NCI-H187 treated with DMSO at 0.1 percent for 48 hours (cell line): ENCODE measurements around the gene KISS1R.
A peak's percentile ranks its signal among the peaks of the same experiment; 100 is the strongest.

Experiments used
- DNase-seq: peaks from one replicate; lab custom pipeline; 2025; lab: John Stamatoyannopoulos, UW

Gene KISS1R

DNA sequence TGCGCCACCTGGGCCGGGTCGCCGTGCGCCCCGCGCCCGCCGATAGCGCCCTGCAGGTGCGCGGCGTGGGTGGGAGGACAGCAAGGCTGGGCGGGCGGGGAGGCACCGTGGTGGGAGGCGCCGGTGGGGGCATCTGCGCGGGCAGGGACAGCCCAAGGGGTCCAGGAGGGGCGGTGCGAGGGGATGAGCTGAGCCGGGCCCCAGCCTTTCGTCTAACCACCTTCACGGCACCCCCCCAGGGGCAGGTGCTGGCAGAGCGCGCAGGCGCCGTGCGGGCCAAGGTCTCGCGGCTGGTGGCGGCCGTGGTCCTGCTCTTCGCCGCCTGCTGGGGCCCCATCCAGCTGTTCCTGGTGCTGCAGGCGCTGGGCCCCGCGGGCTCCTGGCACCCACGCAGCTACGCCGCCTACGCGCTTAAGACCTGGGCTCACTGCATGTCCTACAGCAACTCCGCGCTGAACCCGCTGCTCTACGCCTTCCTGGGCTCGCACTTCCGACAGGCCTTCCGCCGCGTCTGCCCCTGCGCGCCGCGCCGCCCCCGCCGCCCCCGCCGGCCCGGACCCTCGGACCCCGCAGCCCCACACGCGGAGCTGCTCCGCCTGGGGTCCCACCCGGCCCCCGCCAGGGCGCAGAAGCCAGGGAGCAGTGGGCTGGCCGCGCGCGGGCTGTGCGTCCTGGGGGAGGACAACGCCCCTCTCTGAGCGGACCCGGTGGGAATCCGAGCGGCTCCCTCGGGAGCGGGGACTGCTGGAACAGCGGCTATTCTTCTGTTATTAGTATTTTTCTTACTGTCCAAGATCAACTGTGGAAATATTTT lies 3.1 kb downstream of the KISS1R start:
- no peak for DNase-seq

GRCh38 chr19:924553-925086 lies 7.5 kb downstream of the KISS1R start:
- no peak for DNase-seq

DNA sequence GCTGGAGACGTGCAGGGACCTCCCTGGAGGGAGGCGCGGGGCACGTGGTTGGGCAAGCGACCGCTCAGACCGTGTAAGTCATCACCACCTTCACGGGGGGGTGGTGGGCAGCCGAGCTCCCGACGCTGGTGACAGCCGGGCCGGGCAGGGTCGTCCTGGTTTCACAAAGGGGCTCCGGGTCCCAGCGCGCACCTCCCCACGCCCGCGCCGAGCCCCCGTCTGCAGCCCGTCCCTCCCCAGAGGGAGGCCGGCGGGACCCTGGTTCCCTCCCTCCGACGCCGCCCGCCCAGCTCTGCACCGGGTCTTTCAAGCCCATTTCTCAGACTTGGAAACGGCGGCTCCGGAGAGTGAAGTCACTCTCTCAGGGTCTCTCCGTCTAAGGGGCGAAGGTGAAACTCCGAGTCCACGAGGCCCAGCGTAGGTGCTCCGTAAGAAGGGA lies 8.0 kb downstream of the KISS1R start:
- DNase-seq: no peak

DNA sequence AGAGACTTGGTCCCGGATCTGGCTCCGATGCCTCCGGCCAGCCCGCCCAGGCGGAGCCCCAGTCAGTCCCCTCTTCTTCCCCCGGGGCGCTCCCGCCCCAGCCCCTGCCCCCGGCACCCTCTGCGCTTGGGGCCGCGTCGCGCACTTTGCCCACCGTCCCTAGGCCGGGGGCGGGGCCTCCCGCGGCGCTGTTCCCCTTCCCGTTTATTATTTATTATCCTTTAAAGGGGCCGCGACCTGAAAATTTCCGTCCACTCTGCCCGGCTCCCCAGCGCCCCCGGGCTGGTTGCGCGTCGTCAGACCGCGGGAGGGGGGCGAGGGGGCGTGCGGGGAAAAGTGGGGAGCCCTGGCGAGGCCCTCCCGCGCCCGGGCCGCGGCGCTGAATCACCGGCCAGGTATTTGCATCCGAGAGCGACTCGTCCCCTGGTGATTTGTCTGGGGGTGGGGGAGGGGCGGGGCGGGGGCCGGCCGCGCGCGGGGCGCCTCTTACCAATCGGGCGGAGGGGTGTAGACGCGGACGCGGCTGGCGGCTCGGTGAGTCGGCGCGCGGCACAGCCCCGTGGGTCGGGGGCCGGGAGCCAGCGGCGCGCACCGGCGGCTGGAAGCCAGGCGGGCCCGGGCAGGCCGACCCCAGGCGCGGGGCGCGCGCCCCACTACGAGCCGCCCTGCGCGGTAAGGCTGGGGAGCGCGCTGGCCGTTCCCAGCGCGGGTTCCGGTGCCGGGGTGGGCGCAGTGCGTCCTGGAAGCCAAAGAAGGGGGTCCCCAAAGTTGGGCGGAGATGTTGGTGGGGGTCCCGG lies 8.6 kb downstream of the KISS1R start, which contains the start of gene ARID3A:
Gene ARID3A, plus strand, starts transcription at position 510 of the 797 bp plus-strand sequence. CDS start 3,494 bp downstream, outside the sequence.
- peak; percentile 64 for DNase-seq

GRCh38 chr19:926323-926588 lies 9.1 kb downstream of the KISS1R start:
- no peak for DNase-seq

- DNase-seq: no peak
These were observed 9.6 kb downstream of the KISS1R start for GRCh38 chr19:926589-927350.

GRCh38 chr19:927351-927779 lies 10.2 kb downstream of the KISS1R start:
- DNase-seq: no peak

GRCh38 chr19:927780-928401 lies 10.8 kb downstream of the KISS1R start:
- DNase-seq: no peak

- no peak for DNase-seq
These were observed 11.5 kb downstream of the KISS1R start for GRCh38 chr19:928471-929202.

- DNase-seq: no peak
These were observed 12.2 kb downstream of the KISS1R start for GRCh38 chr19:929203-929890.

DNA sequence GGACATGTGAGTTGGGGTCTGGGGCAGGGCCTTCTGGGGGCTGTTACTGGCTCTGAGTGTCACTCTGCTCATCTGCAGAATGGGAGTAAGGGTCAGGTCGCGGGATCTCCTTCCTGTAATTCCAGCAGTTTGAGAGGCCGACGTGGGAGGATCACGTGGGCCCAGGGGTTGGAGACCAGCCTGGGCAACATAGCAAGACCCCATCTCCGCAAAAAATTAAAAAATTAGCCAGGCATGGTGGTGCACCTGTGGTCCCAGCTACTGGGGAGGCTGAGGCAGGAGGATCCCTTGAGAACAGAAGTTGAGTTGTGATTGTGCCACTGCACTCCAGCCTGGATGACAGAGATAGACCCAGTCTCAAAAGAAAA lies 12.7 kb downstream of the KISS1R start:
- no peak for DNase-seq

GRCh38 chr19:931860-932647 lies 14.9 kb downstream of the KISS1R start:
- DNase-seq: no peak

GRCh38 chr19:932648-933552 lies 15.8 kb downstream of the KISS1R start:
- DNase-seq: no peak

DNA sequence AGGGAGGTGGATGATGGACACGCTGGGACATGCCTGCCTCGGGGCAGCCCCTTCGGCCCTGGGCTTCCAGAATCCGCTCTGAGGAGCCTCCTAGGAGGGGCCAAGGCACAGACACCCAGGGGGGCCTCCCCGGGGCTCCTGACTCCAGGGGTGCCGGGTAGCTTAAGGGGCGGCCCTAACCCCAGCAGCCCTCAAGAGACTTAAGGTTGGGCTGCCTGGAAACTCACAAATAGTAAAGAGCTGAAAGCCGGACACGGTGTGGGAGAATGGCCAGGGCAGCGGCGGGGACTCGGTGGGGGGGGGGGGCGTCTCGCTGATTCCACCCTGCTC lies 16.4 kb downstream of the KISS1R start:
- DNase-seq: no peak

DNA sequence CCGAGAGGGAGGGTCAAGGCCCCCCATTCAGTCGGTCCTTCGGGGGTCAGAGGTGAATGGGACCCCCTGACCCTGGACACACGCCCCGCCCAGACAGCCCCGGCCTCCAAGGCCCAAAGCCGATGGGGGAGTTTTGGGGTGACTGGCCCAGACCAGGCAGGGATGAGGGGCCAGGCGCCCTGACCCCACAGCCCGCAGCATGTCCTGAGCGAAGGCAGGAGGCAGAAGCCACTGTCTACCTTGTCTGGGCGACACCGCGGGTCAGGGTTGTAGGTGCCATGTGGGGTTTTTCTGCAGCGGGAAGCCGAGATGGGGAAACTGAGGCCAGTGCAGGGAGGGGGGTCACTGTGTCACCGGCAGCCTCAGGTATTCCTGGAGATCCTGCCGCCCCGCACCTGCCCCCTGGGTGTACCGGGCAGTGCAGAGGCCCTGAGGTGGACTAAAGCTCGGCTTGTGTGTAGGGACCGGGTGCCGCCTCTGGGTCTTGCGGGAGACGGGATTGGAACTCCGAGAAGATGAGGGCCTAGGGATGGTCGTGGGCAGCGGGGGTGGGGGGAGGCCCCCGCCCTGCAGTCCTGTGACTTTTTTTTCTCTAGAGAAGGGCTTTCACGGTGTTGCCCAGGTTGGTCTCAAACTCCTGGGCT lies 17.2 kb downstream of the KISS1R start:
- no peak for DNase-seq

DNA sequence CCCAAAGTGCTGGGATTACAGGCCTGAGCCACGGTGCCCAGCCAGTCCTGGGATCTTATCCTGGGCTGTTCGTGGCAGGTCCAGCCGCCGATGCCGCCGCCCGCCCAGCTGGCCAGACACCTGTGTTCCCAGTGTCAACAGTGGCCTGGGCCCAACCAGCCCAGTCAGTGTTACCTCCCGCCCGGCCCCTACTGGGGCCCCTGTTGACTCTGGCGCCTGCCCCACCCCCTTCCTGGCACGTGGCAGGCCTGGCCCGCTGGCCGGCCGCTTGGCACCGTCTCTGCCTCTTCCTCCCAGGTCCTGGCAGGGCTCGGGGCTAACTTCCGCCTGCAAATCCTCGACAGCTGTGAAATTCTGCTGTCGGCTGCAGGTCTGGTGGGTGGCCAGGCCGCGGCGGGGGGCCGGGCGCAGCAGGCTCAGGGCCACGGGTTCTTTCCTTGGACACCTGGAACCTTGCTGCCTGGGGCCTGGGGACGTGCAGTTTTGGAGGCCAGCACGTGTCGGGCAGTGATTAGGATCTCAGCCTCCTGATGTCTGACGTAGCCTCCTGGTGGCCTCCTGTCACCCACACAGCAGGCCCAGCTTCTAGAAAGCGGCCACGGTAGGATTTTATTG lies 17.8 kb downstream of the KISS1R start:
- DNase-seq: no peak

GRCh38 chr19:936175-936546 lies 19.0 kb downstream of the KISS1R start:
- DNase-seq: no peak

DNA sequence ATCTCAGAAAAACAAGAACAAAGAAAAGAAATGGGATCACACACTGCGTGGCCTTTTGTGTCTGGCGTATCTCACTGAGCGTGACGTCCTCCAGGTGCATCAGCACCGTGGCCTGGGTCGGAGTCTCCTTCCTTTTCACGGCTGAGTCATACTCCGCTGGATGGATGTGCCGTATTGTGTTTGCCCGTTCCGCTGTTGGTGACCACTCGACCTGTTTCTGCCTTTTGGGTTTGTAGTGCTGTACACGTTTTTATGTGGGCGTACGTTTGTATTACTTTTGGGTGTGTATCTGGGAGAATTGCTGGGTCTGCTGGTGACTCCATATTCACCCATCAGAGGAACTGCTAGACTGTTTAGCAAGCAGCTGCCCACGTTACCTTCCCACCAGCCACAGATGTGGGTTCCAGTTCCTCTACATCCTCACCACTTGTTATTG lies 20.1 kb downstream of the KISS1R start:
- no peak for DNase-seq
